Femur (tissue), 1 donor: ENCODE results near the gene FAM81A.
A peak's percentile ranks its signal among the peaks of the same experiment; 100 is the strongest.
"Not testable (repeated sequence)": the region's sequence is repeated elsewhere in the genome, so short reads cannot be mapped to it uniquely, and the experiment has no call there.

Source experiments
- DNase-seq: peaks from one replicate; pipeline ENCODE4 v3.0.0-alpha.2; 2017

FAM81A gene

DNA sequence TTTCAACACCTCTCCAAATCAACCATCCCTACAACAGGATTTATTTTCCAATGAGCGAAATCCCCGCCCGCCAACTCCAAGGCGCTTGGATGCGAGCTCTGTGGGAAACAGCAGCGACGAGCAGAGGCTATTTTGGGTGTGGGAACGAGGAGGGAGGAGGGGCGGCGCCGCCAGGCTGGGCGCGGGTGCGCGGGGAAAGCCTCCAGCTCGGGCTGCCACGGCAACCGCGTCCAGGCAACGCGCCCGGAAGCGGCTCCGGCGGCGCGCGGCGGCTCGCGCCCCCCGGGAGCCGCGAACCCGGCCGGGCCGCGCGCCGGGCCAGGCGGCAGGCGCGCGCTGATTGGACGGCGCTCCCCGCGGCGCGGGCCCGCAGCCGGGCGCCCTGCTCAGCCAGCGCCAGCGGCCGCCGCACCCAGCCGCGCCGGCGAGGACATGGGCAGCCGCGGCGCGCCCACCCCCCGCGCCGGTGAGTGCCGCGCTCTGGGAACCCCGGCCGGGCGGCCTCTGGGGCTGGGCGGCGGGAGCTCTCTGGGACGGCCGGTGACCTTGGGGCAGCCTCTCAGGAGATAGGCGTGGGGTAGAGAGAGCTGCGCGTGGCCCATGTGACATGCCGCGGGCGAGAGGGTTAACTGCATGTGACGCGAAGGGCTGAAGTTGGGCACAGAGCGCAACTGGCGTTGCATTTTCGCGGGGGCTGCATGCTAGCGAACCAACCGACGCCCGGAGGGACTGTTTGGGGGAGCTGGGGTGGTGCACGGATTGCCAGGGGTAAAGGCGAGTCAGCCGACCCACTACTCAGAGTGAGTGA lies at the start of gene FAM81A:
TSS of gene FAM81A (plus strand) at position 370 of the 808 bp plus-strand sequence. CDS start 20,441 bp downstream, outside the sequence.
- DNase-seq: peak; percentile 93

DNA sequence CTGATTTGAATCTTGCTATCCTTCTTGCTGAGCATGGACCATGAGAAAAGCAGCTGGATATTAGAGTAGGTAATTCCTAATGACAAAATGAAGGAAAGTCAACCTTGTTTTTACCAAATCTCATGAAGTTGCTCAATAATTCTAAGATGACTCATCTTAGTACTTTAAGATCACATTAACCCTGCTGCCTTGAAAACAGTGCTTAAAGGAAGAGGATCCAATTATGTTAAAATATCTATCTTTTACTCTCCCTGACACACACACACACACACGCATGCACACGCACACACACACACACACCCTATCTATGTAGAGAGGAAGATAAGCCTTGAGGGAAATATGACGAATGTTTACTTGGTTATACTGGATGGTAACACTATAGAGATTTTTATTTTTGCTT lies 49.3 kb upstream of the FAM81A start:
- DNase-seq: no peak

DNA sequence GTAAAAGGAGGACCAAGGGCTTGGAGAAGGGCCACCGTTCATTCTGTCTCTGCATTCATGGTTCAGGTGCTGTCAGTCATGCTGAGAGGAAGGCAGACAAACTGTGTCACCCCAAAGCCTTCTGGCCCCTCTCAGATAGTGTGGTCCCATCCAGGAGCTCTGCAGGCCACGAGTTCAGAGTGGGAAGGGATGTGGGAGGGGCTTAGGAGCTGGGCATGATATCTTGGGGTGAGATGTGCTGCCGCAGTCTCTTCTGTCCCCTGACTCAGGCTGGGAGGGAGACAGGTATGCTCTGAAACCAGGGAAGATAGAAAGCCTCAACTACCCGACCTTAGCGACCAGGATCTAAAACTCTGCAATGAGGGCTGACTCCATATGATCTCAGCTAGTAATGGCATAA lies 45.7 kb upstream of the FAM81A start:
- no peak for DNase-seq

GRCh38 chr15:59394166-59394661 lies 43.8 kb upstream of the FAM81A start:
- no peak for DNase-seq

DNA sequence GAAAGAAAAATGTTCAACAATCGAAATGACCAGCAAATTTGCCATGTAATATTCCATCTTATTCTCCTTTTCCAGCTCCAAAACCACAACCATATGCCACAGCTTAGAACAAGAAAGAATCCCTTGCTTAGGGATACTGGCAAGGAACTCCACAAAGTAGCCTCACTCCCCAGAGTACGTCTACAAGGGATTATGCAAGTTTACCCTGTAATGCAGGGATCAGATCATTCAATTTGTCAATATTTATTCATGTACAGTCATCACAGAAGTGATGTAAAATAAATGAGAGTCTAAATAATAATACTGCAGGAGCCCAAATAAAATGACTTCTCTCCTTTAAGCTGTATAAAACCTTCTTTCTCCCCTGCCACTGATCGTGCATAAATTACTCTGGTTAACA lies 41.8 kb upstream of the FAM81A start:
- no peak for DNase-seq

GRCh38 chr15:59396679-59397078 lies 41.3 kb upstream of the FAM81A start:
- no peak for DNase-seq

DNA sequence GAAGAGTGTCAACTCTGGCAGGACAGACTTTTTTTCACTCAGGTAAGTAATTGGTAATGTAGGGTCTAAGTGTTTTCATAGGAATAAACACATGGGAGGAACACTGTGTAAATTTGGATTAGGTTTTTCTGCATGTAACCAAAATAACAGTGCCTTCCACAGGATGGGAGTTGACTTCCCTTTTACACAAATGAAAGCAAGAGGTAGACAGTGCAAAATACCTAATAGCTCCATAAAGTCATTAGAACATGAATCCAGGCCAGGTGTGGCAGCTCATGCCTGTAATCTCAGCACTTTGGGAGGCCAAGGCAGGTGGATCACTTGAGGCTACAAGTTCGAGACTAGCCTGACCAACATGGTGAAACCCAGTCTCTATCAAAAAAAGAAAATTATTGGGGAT lies 39.8 kb upstream of the FAM81A start:
- DNase-seq: no peak

DNA sequence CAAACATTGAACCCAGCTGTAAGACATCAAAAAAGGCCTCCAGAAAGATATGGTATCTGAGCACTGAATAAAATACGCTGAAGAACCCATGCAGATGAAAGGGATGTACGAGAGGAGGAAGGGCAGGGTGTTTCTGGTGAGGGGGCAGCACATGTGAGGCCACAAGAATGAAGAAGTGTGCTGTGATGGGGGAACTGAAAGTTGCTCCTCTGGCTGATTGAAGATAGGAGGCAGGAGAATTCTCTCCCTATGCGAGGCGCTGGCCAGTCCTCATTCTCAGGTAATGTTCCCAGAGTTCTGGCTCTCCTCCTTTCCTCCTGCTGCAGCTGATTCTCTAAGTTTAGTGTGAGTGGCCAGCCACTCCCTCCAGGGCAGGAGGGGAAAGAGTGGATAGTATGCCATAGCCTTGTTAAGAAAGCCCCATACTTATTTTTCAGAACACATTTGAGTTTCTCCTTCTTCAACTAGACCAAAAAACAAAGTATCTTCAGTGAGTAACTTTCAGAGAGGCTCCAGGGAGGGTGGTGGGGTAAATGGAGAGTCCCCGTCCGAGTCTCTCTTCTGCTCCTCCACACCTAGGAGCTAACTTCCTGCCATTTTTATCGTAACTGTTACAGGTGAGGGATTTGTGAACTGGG lies 38.4 kb upstream of the FAM81A start:
- peak; percentile 25 for DNase-seq

- no peak for DNase-seq
Observed at GRCh38 chr15:59400103-59400813, 37.7 kb upstream of the FAM81A start.

GRCh38 chr15:59401051-59401823 lies 36.7 kb upstream of the FAM81A start:
- not testable (repeated sequence) for DNase-seq

- DNase-seq: no peak
Observed at GRCh38 chr15:59401824-59402569, 36.0 kb upstream of the FAM81A start.

GRCh38 chr15:59405079-59405478 lies 32.9 kb upstream of the FAM81A start:
- no peak for DNase-seq

DNA sequence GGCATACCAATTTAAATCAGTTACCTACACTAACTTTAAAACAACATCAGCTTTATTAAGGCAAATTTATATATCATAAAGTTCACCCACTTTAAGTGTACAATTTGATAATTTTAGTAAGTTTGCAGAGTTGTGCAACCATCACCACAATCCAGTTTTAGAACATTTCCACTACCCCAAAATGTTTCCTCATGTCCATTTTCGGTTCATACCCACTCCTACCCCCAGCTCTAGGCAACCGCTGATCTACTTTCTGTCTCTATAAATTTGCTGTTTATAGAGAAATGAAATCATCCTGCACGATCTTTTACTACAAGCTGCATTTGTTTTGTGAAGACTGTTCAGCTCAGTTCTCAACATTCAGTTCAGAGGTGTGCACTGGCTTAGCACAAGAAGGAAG lies 31.5 kb upstream of the FAM81A start:
- no peak for DNase-seq

- DNase-seq: no peak
Observed at GRCh38 chr15:59407946-59408345, 30.0 kb upstream of the FAM81A start.

GRCh38 chr15:59410391-59410896 lies 27.5 kb upstream of the FAM81A start:
- DNase-seq: no peak

DNA sequence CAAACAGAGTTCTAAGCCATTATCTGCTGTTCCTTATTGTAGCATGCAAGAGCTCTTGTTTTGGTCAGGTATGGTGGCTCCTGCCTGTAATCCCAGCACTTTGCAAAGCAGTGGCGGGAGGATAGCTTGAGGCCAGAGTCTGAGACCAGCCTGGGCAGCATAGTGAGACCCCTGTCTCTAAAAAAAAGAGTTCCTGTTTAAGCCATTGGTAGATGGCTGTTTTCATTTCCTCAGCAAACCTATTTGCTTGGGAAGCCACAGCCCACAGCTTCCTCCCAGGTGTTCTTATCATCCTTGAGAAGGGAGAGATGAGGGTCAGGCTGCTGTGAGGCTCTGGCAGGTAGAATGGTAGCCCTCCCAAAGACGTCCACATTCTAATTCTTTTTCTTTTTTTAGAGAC lies 24.4 kb upstream of the FAM81A start:
- DNase-seq: no peak

GRCh38 chr15:59416816-59417215 lies 21.2 kb upstream of the FAM81A start:
- no peak for DNase-seq

- no peak for DNase-seq
Observed at GRCh38 chr15:59419170-59419569, 18.8 kb upstream of the FAM81A start.

GRCh38 chr15:59420108-59420507 lies 17.9 kb upstream of the FAM81A start:
- no peak for DNase-seq

DNA sequence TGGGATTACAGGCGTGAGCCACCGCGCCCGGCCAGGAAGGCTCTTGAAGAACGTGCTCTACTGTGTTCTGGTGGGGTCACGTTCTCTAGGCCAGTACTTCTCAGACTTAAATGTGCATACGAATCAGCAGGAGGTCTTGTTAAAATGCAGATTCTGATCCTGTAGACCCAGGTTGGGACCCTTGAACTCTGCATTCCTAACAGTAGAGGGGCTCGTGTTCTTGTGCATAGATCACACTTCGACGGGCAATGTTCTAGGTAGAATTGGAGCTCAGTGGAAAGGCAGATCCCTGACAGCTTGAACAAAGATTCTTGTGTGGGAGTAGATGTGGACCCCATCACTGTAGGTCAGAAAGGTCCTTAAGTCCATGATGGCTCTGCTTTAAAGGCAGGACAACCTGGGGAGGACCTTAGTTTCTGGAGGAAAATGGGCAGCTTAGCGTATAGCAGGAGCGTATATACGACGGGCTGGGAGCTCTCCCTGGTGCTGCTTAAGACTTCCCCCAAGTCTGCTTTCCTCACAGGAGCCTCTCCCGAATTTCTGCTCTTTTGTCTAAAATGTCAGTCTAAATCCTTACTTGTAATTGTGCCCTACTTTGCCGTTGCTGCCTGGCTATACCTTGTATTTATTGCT lies 16.9 kb upstream of the FAM81A start:
- DNase-seq: peak; percentile 30

GRCh38 chr15:59424616-59425015 lies 13.4 kb upstream of the FAM81A start:
- no peak for DNase-seq
